Measurements from ENCODE around the gene ZNF334.

DNA sequence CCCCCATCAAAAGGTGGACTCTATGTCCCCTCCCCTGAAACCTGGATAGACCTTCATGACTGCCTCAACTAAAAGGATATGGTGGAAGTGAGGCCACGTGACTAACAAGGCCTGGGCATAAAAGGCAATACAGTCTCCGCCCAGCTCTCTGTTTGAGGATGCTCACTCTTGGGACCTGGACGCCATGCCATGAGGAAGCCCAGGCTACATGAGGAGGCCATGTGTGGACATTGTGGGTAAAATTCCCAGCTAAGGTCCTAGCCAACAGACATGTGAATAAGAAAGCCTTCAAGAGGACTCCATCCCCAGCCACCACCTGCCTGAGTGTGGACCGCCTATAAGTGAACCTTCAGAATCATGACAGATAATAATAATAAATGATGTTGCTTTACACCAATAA lies 7.2 kb upstream of the ZNF334 start:
- TF ChIP-seq, protein P1, sequence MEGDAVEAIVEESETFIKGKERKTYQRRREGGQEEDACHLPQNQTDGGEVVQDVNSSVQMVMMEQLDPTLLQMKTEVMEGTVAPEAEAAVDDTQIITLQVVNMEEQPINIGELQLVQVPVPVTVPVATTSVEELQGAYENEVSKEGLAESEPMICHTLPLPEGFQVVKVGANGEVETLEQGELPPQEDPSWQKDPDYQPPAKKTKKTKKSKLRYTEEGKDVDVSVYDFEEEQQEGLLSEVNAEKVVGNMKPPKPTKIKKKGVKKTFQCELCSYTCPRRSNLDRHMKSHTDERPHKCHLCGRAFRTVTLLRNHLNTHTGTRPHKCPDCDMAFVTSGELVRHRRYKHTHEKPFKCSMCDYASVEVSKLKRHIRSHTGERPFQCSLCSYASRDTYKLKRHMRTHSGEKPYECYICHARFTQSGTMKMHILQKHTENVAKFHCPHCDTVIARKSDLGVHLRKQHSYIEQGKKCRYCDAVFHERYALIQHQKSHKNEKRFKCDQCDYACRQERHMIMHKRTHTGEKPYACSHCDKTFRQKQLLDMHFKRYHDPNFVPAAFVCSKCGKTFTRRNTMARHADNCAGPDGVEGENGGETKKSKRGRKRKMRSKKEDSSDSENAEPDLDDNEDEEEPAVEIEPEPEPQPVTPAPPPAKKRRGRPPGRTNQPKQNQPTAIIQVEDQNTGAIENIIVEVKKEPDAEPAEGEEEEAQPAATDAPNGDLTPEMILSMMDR (IDR thresholded peaks at IDR 0.05 in 8 of 11, conservative IDR thresholded peaks at IDR 0.05 in 3 of 11) = no peak
- TF ChIP-seq POLR2A (IDR thresholded peaks at IDR 0.05) = no peak
